DND-41 (cell line): ENCODE measurements around the gene SF3B5.

Source experiments
- ATAC-seq: fragments of 200-7000 bp; cut with Tn5 transposase; 3 replicates; pipeline ENCODE4 v1.9.1; 2021; ENCODE audit warnings: low read depth; ENCODE audit not compliant: insufficient read depth
- DNase-seq: peaks from one replicate; pipeline ENCODE4 v3.0.0-alpha.2; 2020
- H2AFZ ChIP-seq: 2 replicates; pipeline ENCODE4 v1.6.0; 2012; ENCODE audit warnings: low read depth, low read length
- H3K27ac ChIP-seq: 2 replicates; pipeline ENCODE4 v1.5.1; 2012; ENCODE audit warnings: low read length, inconsistent platforms
- H3K27me3 ChIP-seq: fragments of 200-600 bp; sonication (generic); 2 replicates; pipeline ENCODE4 v1.6.0; 2012; ENCODE audit warnings: low read length, mild to moderate bottlenecking, inconsistent platforms; ENCODE audit not compliant: insufficient read depth, poor library complexity
- H3K36me3 ChIP-seq: 2 replicates; pipeline ENCODE4 v1.5.1; 2012; ENCODE audit warnings: low read length, inconsistent platforms; ENCODE audit not compliant: insufficient read depth
- H3K4me1 ChIP-seq: 2 replicates; pipeline ENCODE4 v1.5.1; 2012; ENCODE audit warnings: mild to moderate bottlenecking, low read length; ENCODE audit not compliant: insufficient read depth
- H3K4me2 ChIP-seq: 2 replicates; pipeline ENCODE4 v1.6.0; 2012; ENCODE audit warnings: mild to moderate bottlenecking, moderate library complexity, low read length, inconsistent platforms; ENCODE audit not compliant: insufficient read depth
- H3K4me3 ChIP-seq, 2 experiments: fragments of 200-600 bp in 1 of 2; shearing (Covaris generic) in 1 of 2; 2 replicates each; pipeline ENCODE4 v1.5.1; 2012 to 2016; ENCODE audit warnings: inconsistent platforms in 2 of 2, low read length in 2 of 2, mild to moderate bottlenecking in 2 of 2, low read depth in 1 of 2, moderate library complexity in 1 of 2
- H3K79me2 ChIP-seq: 2 replicates; pipeline ENCODE4 v1.6.0; 2012; ENCODE audit warnings: low read length, inconsistent platforms; ENCODE audit not compliant: insufficient read depth
- H3K9ac ChIP-seq: 2 replicates; pipeline ENCODE4 v1.6.0; 2012; ENCODE audit warnings: low read depth, mild to moderate bottlenecking, inconsistent platforms, low read length, moderate library complexity
- H3K9me3 ChIP-seq: 2 replicates; pipeline ENCODE4 v1.5.1; 2012; ENCODE audit warnings: low read length, moderate library complexity, mild to moderate bottlenecking, inconsistent platforms; ENCODE audit not compliant: insufficient read depth, severe bottlenecking
- H4K20me1 ChIP-seq: 2 replicates; pipeline ENCODE4 v1.6.0; 2012; ENCODE audit warnings: low read length; ENCODE audit not compliant: insufficient read depth
- CTCF ChIP-seq: IDR thresholded peaks from 2 replicates; pipeline ENCODE4 v1.5.1; 2012; ENCODE audit warnings: borderline replicate concordance, low read length, moderate library complexity, mild to moderate bottlenecking; ENCODE audit not compliant: poor library complexity, severe bottlenecking; ENCODE audit errors: extremely low read depth
- EZH2 ChIP-seq: IDR thresholded peaks from 3 replicates; pipeline ENCODE4 v1.6.1; 2012; ENCODE audit warnings: borderline replicate concordance, low read depth, mild to moderate bottlenecking, moderate library complexity, low read length, inconsistent platforms; ENCODE audit not compliant: severe bottlenecking

Gene SF3B5

GRCh38 chr6:144095134-144096002 lies at the start of gene SF3B5:
Gene SF3B5 (minus strand): TSS chr6:144095573. CDS start chr6:144095497, 76 bp downstream.
- TF ChIP-seq CTCF (no peak), EZH2 (no peak)
- H3K36me3 ChIP-seq: peaks cover 5% of the 10 kb centered on the region
- no peaks in the 10 kb centered on the region for H3K27me3 ChIP-seq
- H4K20me1 ChIP-seq: peaks cover 11% of the 10 kb centered on the region; the same call in 1 of the 2 replicates
- H3K4me3 ChIP-seq: peak within 1 kb of the TSS; percentile 63 to 88
- H3K9me3 ChIP-seq: no peaks in the 10 kb centered on the region
- peaks cover 23% of the 10 kb centered on the region for H3K79me2 ChIP-seq
- H3K27ac ChIP-seq: peak within 1 kb of the TSS; percentile 86
- DNase-seq: peak; percentile 99
- peak within 1 kb of the TSS; percentile 86 for H3K4me2 ChIP-seq
- H3K4me1 ChIP-seq: peaks cover 30% of the 10 kb centered on the region
- peak within 1 kb of the TSS; percentile 96 for H2AFZ ChIP-seq
- ATAC-seq: peak; percentile 94
- peak within 1 kb of the TSS; percentile 69 for H3K9ac ChIP-seq

GRCh38 chr6:144144996-144145395 lies 49.6 kb upstream of the SF3B5 start:
- Histone ChIP-seq H3K27ac (no peak overlapping the region), H3K4me2 (no peak overlapping the region), H4K20me1 (no peaks in the 10 kb centered on the region), H2AFZ (no peak overlapping the region), H3K27me3 (peaks cover 18% of the 10 kb centered on the region), H3K9me3 (no peaks in the 10 kb centered on the region), H3K79me2 (no peaks in the 10 kb centered on the region), H3K4me3 (no peak overlapping the region), H3K9ac (no peak overlapping the region), H3K36me3 (no peaks in the 10 kb centered on the region), H3K4me1 (peaks cover 5% of the 10 kb centered on the region)
- no peak for DNase-seq
- TF ChIP-seq CTCF (no peak), EZH2 (no peak)
- ATAC-seq: no peak

GRCh38 chr6:144143878-144144277 lies 48.5 kb upstream of the SF3B5 start:
- ATAC-seq: no peak

More at GRCh38 chr6:144143878-144144277, 48.5 kb upstream of the SF3B5 start:
- Histone ChIP-seq H3K4me2 (no peak overlapping the region), H2AFZ (no peak overlapping the region), H3K79me2 (no peaks in the 10 kb centered on the region), H3K36me3 (no peaks in the 10 kb centered on the region), H3K9ac (no peak overlapping the region), H3K4me1 (no peaks in the 10 kb centered on the region), H3K27ac (no peak overlapping the region), H3K4me3 (no peak overlapping the region), H3K9me3 (no peaks in the 10 kb centered on the region), H4K20me1 (no peaks in the 10 kb centered on the region), H3K27me3 (peaks cover 8% of the 10 kb centered on the region)
- no peak for DNase-seq
- TF ChIP-seq CTCF: no peak
- TF ChIP-seq EZH2: no peak
